GM18517 (cell line): ENCODE results near the gene NFAT5.
"Not testable (repeated sequence)": the region's sequence is repeated elsewhere in the genome, so short reads cannot be mapped to it uniquely, and the experiment has no call there.

ENCODE experiments used
- ATAC-seq: cut with Tn5 transposase; IDR thresholded peaks from one replicate; pipeline ENCODE4 v1.9.1; 2021; ENCODE audit warnings: mild to moderate bottlenecking, moderate library complexity; ENCODE audit not compliant: unreplicated experiment

The NFAT5 gene

GRCh38 chr16:69546663-69547062 lies 19.1 kb upstream of the NFAT5 start:
- ATAC-seq, result not testable (repeated sequence)

GRCh38 chr16:69553332-69553731 lies 12.4 kb upstream of the NFAT5 start:
- no peak for ATAC-seq

GRCh38 chr16:69554495-69554894 lies 11.3 kb upstream of the NFAT5 start:
- no peak for ATAC-seq

- no peak for ATAC-seq
Observed at GRCh38 chr16:69555437-69555836, 10.3 kb upstream of the NFAT5 start.

- no peak for ATAC-seq
Observed at GRCh38 chr16:69555867-69556266, 9.9 kb upstream of the NFAT5 start.

GRCh38 chr16:69559164-69559563 lies 6.6 kb upstream of the NFAT5 start:
- ATAC-seq, result no peak

- not testable (repeated sequence) for ATAC-seq
Observed at GRCh38 chr16:69561367-69561766, 4.4 kb upstream of the NFAT5 start.

GRCh38 chr16:69561901-69562300 lies 3.9 kb upstream of the NFAT5 start:
- no peak for ATAC-seq

- ATAC-seq, result no peak
Observed at GRCh38 chr16:69562813-69563212, 3.0 kb upstream of the NFAT5 start.

GRCh38 chr16:69563605-69564580 lies 1.9 kb upstream of the NFAT5 start:
- peak; percentile 43 for ATAC-seq

- no peak for ATAC-seq
Observed at GRCh38 chr16:69564845-69565670, 708 bp upstream of the NFAT5 start.

GRCh38 chr16:69566240-69566980 lies 644 bp downstream of the NFAT5 start:
- ATAC-seq, result peak; percentile 9

GRCh38 chr16:69566981-69567680 lies 1.4 kb downstream of the NFAT5 start:
- ATAC-seq, result no peak

GRCh38 chr16:69568676-69569075 lies 2.9 kb downstream of the NFAT5 start:
- no peak for ATAC-seq

GRCh38 chr16:69578771-69579170 lies 13.0 kb downstream of the NFAT5 start:
- not testable (repeated sequence) for ATAC-seq

GRCh38 chr16:69579783-69580481 lies 14.2 kb downstream of the NFAT5 start:
- no peak for ATAC-seq

- no peak for ATAC-seq
Observed at GRCh38 chr16:69581297-69581696, 15.5 kb downstream of the NFAT5 start.

GRCh38 chr16:69584493-69584892 lies 18.7 kb downstream of the NFAT5 start:
- not testable (repeated sequence) for ATAC-seq

- ATAC-seq, result no peak
Observed at GRCh38 chr16:69589434-69590269, 23.9 kb downstream of the NFAT5 start.
